Endodermal cell (in vitro differentiated cells): ENCODE measurements around the gene NEO1. TPM values are rescaled to one million over a fixed set of nuclear protein-coding genes. Genes with fewer than 3 reads are reported as not detected.

Source experiments
- DNase-seq: peaks from one replicate; pipeline ENCODE4 v3.0.0-alpha.2; 2017
- H3K27ac ChIP-seq: 2 replicates; pipeline ENCODE4 v1.5.1; 2013; ENCODE audit warnings: mild to moderate bottlenecking, low read depth, low read length, moderate library complexity
- H3K27me3 ChIP-seq: 2 replicates; pipeline ENCODE4 v1.6.1; 2013; ENCODE audit warnings: mild to moderate bottlenecking, low read length, moderate library complexity; ENCODE audit not compliant: insufficient read depth, control insufficient read depth, poor library complexity, severe bottlenecking
- H3K36me3 ChIP-seq: 2 replicates; pipeline ENCODE4 v1.7.0; 2013; ENCODE audit warnings: mild to moderate bottlenecking, low read length, moderate library complexity; ENCODE audit not compliant: control insufficient read depth, insufficient read depth
- H3K4me1 ChIP-seq: one replicate; pipeline ENCODE4 v1.7.0; 2013; ENCODE audit warnings: low read length; ENCODE audit not compliant: control insufficient read depth, insufficient read depth
- H3K4me3 ChIP-seq: 2 replicates; pipeline ENCODE4 v1.5.1; 2013; ENCODE audit warnings: mild to moderate bottlenecking, low read length, moderate library complexity
- H3K9ac ChIP-seq: 2 replicates; pipeline ENCODE4 v1.6.1; 2013; ENCODE audit warnings: mild to moderate bottlenecking, low read length, moderate library complexity; ENCODE audit not compliant: poor library complexity, severe bottlenecking; ENCODE audit errors: extremely low read depth
- H3K9me3 ChIP-seq: 2 replicates; pipeline ENCODE4 v1.6.1; 2013; ENCODE audit warnings: mild to moderate bottlenecking, low read length, moderate library complexity; ENCODE audit not compliant: control insufficient read depth
- H3K27ac Mint-ChIP-seq: 2 replicates; pipeline ENCODE4 v1.8.0; 2020; ENCODE audit warnings: mixed read lengths
- H3K27me3 Mint-ChIP-seq: 2 replicates; pipeline ENCODE4 v1.8.0; 2021; ENCODE audit warnings: mild to moderate bottlenecking, mixed read lengths; ENCODE audit not compliant: insufficient read depth
- H3K36me3 Mint-ChIP-seq: 2 replicates; pipeline ENCODE4 v1.8.0; 2020; ENCODE audit warnings: low read depth, mixed read lengths
- H3K4me1 Mint-ChIP-seq: 2 replicates; pipeline ENCODE4 v1.8.0; 2020; ENCODE audit warnings: mixed read lengths
- H3K4me3 Mint-ChIP-seq: 2 replicates; pipeline ENCODE4 v1.8.0; 2020; ENCODE audit warnings: mild to moderate bottlenecking, moderate library complexity, mixed read lengths
- H3K9me3 Mint-ChIP-seq: 2 replicates; pipeline ENCODE4 v1.8.0; 2020; ENCODE audit warnings: mild to moderate bottlenecking, mixed read lengths
- CTCF ChIP-seq: fragments of 200-600 bp; sonication (generic); conservative IDR thresholded peaks from 2 replicates; pipeline ENCODE4 v1.5.0; 2021; ENCODE audit warnings: antibody characterized with exemption, mild to moderate bottlenecking
- WGBS, 2 experiments: methylation state at CpG; one replicate each; pipeline versions ENCODE4 v1.1.5 to v1.1.7; 2013; ENCODE audit warnings: missing lambda C conversion rate in 2 of 2, mixed read lengths in 1 of 2; ENCODE audit not compliant: insufficient coverage in 1 of 2, insufficient read length in 1 of 2; 5-methylcytosine and 5-hydroxymethylcytosine counted together
- total RNA-seq, 2 donors: library from RNA; stranded (reverse); fragmentation: NEBNext Ultra II Directional in 1 of 2; extraction: Animal tissue kit (Norgen Biotek cat#: 25700) in 1 of 2; gene quantifications; 2 replicates in 1 of 2; 3 replicates in 1 of 2; pipeline ENCODE4 v1.2.1, GENCODE V29; 2021

The NEO1 gene
- total RNA-seq, 2 donors from 2014 or later: 132 TPM

GRCh38 chr15:73082812-73083211, 30.5 kb downstream of the NEO1 start:
- H3K9me3 ChIP-seq: peaks cover 14% of the 10 kb centered on the region
- WGBS, 2 experiments: 82 to 89% methylated on average over 2 of the region's 2 CpGs
- peaks cover 4% of the 10 kb centered on the region for H3K4me1 ChIP-seq
- no peak overlapping the region for H3K9ac ChIP-seq
- Mint-ChIP-seq H3K4me3 (no peak overlapping the region), H3K36me3 (peaks cover 5% of the 10 kb centered on the region), H3K9me3 (no peaks in the 10 kb centered on the region), H3K4me1 (peaks cover 25% of the 10 kb centered on the region), H3K27ac (no peak overlapping the region), H3K27me3 (no peaks in the 10 kb centered on the region)
- no peak for DNase-seq
- no peaks in the 10 kb centered on the region for H3K27me3 ChIP-seq
- H3K36me3 ChIP-seq: no peaks in the 10 kb centered on the region
- H3K4me3 ChIP-seq: no peak overlapping the region
- no peak overlapping the region for H3K27ac ChIP-seq
- TF ChIP-seq CTCF: no peak

GRCh38 chr15:73087098-73087497, 34.8 kb downstream of the NEO1 start:
- TF ChIP-seq CTCF: no peak

GRCh38 chr15:73105064-73105463, 52.8 kb downstream of the NEO1 start:
- peaks cover 24% of the 10 kb centered on the region for H3K4me1 Mint-ChIP-seq
- no peaks in the 10 kb centered on the region for H3K36me3 Mint-ChIP-seq
- H3K9me3 ChIP-seq: no peaks in the 10 kb centered on the region
- no peak for TF ChIP-seq CTCF
- H3K4me3 ChIP-seq: no peak overlapping the region
- no peak overlapping the region for H3K4me3 Mint-ChIP-seq
- H3K27ac ChIP-seq: no peak overlapping the region
- no peaks in the 10 kb centered on the region for H3K27me3 ChIP-seq
- H3K36me3 ChIP-seq: no peaks in the 10 kb centered on the region
- H3K9ac ChIP-seq: no peak overlapping the region
- WGBS, 2 experiments: 75 to 94% methylated on average over 1 to 3 of the region's 3 CpGs
- H3K4me1 ChIP-seq: no peaks in the 10 kb centered on the region
- no peaks in the 10 kb centered on the region for H3K27me3 Mint-ChIP-seq
- H3K27ac Mint-ChIP-seq: no peak overlapping the region
- DNase-seq: no peak
- H3K9me3 Mint-ChIP-seq: no peaks in the 10 kb centered on the region

More at GRCh38 chr15:73087098-73087497, 34.8 kb downstream of the NEO1 start:
- Histone ChIP-seq H3K9me3 (peaks cover 14% of the 10 kb centered on the region), H3K9ac (no peak overlapping the region), H3K36me3 (no peaks in the 10 kb centered on the region), H3K27me3 (no peaks in the 10 kb centered on the region), H3K4me3 (no peak overlapping the region), H3K4me1 (no peaks in the 10 kb centered on the region), H3K27ac (no peak overlapping the region)
- no peaks in the 10 kb centered on the region for H3K9me3 Mint-ChIP-seq
- peaks cover 5% of the 10 kb centered on the region for H3K36me3 Mint-ChIP-seq
- H3K27me3 Mint-ChIP-seq: no peaks in the 10 kb centered on the region
- H3K4me3 Mint-ChIP-seq: no peak overlapping the region
- no peaks in the 10 kb centered on the region for H3K4me1 Mint-ChIP-seq
- DNase-seq: no peak
- H3K27ac Mint-ChIP-seq: no peak overlapping the region
